ENCODE results near the gene RFX8.

GRCh38 chr2:101356055-101356454 lies 118.9 kb downstream of the RFX8 start:
- no peak for TF ChIP-seq CTCF (IDR thresholded peaks at IDR 0.05)
- no peak for TF ChIP-seq POLR2A (IDR thresholded peaks at IDR 0.05)
